GM21737 (cell line): ENCODE results near the gene MRPS12.

Source experiments
- ATAC-seq: cut with Tn5 transposase; IDR thresholded peaks from one replicate; pipeline ENCODE4 v1.9.1; 2021; ENCODE audit warnings: mild to moderate bottlenecking, moderate library complexity; ENCODE audit not compliant: unreplicated experiment

The MRPS12 gene

DNA sequence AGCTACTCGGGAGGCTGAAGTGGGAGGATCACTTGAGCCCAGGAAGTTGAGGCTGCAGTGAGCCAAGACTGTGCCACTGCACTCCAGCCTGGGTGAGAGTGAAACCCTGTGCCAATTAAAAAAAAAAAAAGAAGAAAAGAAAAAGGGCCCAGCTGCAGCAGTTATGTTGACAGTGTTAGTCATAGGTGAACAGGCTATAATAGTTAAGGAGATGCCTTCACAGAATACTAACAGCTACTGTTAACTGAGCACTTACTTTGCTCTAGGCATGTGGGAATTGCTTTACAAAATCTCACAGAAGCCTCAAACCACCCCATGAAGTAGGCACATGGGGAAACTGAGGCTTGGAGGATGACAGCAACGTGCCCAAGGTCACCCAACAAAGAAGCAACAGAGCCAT is 40.9 kb downstream of the MRPS12 start:
- ATAC-seq: no peak

DNA sequence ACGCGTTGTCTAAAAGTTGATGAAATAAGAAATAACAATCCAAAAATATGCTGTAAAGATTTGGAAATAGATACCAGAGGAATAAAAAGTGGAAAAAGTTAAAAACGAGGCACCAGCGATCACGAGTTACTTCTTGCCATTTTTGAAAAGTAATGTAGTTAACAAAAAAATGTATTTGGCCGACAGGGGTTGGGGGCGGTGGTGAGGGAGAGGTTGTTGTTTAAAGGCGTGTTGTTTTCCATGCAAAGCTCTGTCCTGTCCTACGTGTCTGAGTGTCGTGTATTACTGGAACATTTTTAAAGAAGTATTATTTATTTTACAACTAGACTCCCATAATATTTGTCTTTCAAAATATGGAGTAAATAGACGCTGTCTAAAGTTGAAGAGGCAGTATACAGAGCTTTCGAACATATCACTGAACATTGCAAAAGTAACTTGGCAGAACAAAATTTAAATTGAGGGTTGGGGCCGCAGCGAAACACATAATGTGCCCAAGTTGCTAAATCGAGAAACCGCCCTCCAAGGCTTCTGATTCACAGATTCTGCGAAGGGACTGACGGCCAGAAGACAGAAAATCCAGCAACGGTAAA is 44.0 kb downstream of the MRPS12 start:
- ATAC-seq: no peak

DNA sequence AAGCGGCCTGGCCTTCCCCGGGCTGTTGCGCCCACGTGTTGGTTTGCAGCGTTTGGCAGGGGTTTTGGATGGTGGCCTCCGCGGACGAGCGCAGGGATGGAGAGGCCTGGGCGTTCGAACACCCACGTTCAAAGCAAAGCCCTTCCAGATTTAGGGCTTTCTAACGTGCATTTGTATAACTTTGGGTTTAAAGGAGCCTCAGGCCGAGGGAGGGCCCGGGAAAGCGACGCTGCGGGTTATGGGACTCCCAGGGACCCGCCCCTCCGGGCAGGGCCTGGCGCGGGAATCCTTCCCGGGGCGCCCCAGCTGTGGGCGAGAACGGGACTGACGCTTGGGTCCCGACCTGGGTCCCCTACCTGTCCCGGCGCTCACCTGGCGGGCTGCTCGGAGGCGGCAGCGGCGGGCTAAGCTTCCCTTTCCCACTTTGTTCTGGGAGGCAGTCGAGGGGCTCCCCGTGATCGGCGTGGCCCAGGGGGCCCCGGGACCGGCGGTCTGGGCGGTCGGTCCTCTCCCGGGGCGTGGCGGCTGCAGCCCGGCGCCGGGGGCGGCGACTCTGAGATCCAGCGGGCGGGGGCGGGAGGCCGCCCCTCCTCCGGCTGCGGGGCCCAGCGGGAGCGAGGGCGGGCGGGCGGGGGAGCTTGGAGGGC is 44.6 kb downstream of the MRPS12 start, which contains the start of gene FBXO17:
TSS of gene FBXO17 (minus strand) at position 529 of the 647 bp plus-strand sequence. CDS start 25,423 bp downstream, outside the sequence.
- no peak for ATAC-seq

DNA sequence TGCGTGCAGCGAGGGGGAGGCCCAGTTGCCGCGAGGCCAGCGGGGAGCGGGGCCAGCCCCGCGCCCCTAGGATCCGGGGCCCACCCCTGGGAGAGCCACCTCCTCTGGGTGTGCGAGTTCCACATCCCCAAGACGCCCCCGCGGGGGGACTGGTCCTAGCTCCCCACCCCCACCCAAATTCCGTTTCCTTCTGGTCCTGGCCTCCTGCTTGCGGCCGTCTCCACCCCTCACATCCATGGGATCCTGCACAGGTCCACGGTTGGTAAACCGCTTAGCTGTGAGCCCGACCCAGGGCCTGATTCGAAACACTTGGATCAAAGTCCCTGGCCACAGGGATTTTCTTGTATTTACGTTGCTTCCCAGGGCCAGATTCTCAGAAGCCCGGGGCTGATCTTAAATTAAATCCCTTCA is 45.1 kb downstream of the MRPS12 start:
- no peak for ATAC-seq

DNA sequence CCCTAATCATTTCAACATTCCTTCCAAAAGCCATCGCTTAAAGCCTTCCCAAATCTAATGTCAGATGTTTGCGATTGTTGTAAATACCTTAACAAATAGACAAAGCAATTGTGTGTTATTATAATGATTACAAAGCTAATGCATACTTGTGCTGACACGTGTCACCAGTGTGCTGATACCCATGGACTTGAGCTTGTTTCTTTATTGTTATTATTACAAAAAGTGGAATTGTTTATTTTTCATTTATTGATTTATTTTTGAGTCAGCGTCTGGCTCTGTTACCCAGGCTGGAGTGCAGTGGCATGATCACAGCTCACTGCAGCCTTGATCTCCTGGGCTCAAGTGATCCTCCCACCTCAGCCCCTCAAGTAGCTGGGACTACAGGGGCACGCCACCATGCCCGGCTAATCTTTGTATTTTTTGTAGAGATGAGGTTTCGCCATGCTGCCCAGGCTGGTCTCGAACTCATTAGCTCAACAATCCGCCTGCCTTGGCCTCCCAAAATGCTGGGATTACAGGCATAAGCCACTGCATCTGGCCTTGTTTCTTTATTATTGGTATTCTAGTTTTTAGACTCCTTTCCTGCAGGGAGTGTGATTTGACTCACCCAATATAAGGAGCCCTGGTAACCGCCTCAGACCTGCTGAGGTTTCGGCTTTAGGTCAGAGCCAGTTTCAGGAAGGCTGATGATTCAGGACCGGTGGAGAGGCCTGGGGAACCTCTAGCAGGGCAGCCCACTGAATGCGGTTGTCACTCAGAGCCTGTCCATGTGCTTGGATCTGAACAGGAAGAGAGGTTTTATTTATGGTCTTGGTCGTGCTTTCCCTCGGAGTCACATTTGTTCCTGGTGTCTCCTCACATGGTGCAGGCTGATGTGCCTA is 46.9 kb downstream of the MRPS12 start:
- ATAC-seq: peak; percentile 63

DNA sequence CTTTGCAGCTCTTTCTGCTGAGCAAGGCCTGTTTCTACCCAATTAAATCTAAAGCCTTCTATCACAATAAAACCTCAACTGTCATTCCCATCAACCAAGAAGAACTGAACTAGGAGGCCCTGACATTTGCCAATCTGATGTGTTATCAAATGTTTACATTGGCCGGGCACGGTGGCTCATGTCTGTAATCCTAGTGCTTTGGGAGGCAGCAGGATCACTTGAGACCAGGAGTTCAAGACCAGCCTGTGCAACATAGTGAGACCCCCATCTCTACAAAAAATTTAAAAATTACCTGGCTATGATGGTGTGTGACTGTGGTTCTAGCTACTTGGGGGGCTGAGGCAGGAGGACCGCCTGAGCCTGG is 47.6 kb downstream of the MRPS12 start:
- no peak for ATAC-seq

DNA sequence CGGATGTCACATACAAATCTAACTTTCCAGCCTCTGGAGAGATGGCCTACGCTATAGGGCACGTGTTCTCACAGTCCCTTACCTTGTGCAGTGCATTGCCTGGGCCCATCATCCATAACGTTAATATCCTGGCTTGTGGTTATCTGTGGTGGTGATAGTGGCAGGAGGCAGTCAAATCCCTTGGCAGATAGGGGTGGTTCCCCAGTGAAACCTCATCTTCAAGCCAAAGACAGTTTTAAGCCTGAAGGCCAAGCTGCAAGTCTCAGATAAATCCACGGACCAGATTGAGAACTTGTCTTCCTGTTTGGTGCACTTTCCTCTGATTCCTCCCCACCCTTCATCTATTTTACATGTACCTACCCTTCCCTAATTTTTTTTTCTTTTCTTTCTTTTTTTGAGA is 49.1 kb downstream of the MRPS12 start:
- ATAC-seq: no peak

DNA sequence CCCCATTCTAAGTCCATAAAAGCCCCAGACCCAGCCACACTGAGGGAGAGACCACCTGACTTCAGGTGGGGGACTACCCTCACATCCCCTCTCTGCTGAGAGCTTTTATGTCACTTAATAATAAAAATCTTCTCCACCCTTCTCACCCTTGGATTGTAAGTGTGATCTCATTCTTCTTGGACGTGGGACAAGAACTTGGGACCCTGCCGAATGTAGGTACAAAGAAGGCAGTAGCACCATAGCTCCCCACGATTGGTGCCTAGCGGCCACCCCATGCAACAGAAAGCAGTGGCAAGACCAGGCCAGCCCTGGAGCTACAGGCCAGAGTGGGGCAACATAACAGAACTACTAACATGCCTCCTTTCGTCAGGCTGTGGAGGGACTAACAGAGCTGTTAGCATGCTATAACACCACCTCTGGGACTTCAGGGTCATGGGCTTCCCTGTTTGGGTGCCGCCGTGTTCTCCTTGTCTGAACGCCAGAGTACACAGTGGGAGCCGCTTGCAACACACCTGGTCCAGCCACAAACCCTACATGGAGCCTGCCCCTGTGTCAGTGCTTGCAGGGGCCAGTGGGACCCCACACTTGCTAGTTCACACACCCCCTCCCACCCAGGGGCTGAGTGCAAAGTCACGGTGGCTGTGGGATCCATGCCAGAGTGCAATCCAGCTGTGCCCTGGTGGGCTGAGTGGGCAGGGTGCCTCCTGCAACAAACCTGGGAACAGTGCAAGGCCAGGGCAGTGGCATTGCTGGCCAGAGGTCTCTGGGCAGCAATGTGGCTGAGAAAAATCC is 50.0 kb downstream of the MRPS12 start:
- no peak for ATAC-seq
